Panc1 (cell line): Measurements from ENCODE around the gene MMP14. TPM values are rescaled to one million over a fixed set of nuclear protein-coding genes. Genes with fewer than 3 reads are reported as not detected.

Source experiments
- ATAC-seq: fragments of 200-7000 bp; cut with Tn5 transposase; 2 replicates; pipeline ENCODE4 v1.9.1; 2020; ENCODE audit warnings: mild to moderate bottlenecking, moderate library complexity
- BruUV-seq: library from RNA; stranded (reverse); fragments of 400-500 nt; replicated peaks from 2 replicates; lab custom pipeline; 2021; lab: Mats Ljungman, UMichigan
- CTCF ChIA-PET: fragments of 300-600 bp; sonication (Branson Sonifier 250); formaldehyde crosslinking; loops from one replicate; lab custom pipeline; 2022; ENCODE audit warnings: antibody characterized with exemption; lab: Charles Lee
- POLR2A ChIA-PET: fragments of 300-600 bp; sonication (Branson Sonifier 250); formaldehyde crosslinking; loops from one replicate; lab custom pipeline; 2022; ENCODE audit warnings: antibody characterized with exemption; lab: Charles Lee
- DNase-seq: peaks from one replicate; pipeline ENCODE4 v3.0.0-alpha.2; 2010; ENCODE audit warnings: low read depth, low spot score
- H3K27ac ChIP-seq: 2 replicates; pipeline ENCODE4 v1.5.1; 2011; ENCODE audit warnings: mild to moderate bottlenecking, low read length, inconsistent platforms
- H3K27me3 ChIP-seq: fragments of 200-500 bp; sonication (Bioruptor generic); 2 replicates; pipeline ENCODE4 v1.6.0; 2014; ENCODE audit warnings: low read length, inconsistent platforms; ENCODE audit not compliant: control insufficient read depth, insufficient read depth
- H3K36me3 ChIP-seq: fragments of 200-500 bp; sonication (Bioruptor generic); 2 replicates; pipeline ENCODE4 v1.5.1; 2014; ENCODE audit warnings: inconsistent platforms, mild to moderate bottlenecking, low read length, moderate library complexity; ENCODE audit not compliant: control insufficient read depth, insufficient read depth
- H3K4me1 ChIP-seq: 2 replicates; pipeline ENCODE4 v1.5.1; 2011; ENCODE audit warnings: inconsistent platforms, mild to moderate bottlenecking, low read length, moderate library complexity; ENCODE audit not compliant: control insufficient read depth, insufficient read depth
- H3K4me3 ChIP-seq, 2 experiments: 2 replicates each; pipeline ENCODE4 v1.5.1; 2011 to 2012; ENCODE audit warnings: low read depth in 2 of 2, low read length in 2 of 2, mild to moderate bottlenecking in 2 of 2, inconsistent platforms in 1 of 2, moderate library complexity in 1 of 2
- H3K9me3 ChIP-seq: fragments of 200-500 bp; sonication (Bioruptor generic); 2 replicates; pipeline ENCODE4 v1.5.1; 2014; ENCODE audit warnings: low read depth, mild to moderate bottlenecking, inconsistent platforms, low read length, moderate library complexity; ENCODE audit not compliant: control insufficient read depth, insufficient read depth
- CTCF ChIP-seq: fragments of 450-650 bp; IDR thresholded peaks from 2 replicates; pipeline ENCODE4 v1.5.1; 2017; ENCODE audit warnings: mild to moderate bottlenecking
- POLR2AphosphoS5 ChIP-seq: IDR thresholded peaks from 2 replicates; pipeline ENCODE4 v1.6.1; 2012; ENCODE audit warnings: mild to moderate bottlenecking, low read depth, low read length, moderate library complexity
- SIN3A ChIP-seq: IDR thresholded peaks from 2 replicates; pipeline ENCODE4 v1.6.1; 2012; ENCODE audit warnings: low read depth, mild to moderate bottlenecking, low read length, moderate library complexity, borderline replicate concordance; ENCODE audit not compliant: insufficient read depth
- TCF7L2 ChIP-seq: IDR thresholded peaks from 2 replicates; pipeline ENCODE4 v1.6.1; 2011; ENCODE audit warnings: mild to moderate bottlenecking, low read depth, low read length, inconsistent platforms
- in situ Hi-C: cut with HindIII; loops from 2 replicates; pipeline ENCODE4 v1.10.0; 2016; ENCODE audit warnings: low sequenced_read_pairs, low pct_unique_long_range_greater_than_20kb
- intact Hi-C: fragments of 100-400 bp; cut with micrococcal nuclease; formaldehyde crosslinking; loops from one replicate; pipeline ENCODE4 v1.10.0; 2022; ENCODE audit not compliant: unreplicated experiment
- total RNA-seq: library from RNA; stranded (reverse); gene quantifications from one replicate; pipeline ENCODE4 v1.2.1, GENCODE V29; 2021; ENCODE audit not compliant: unreplicated experiment
- TF ChIP-seq, protein P1 (sequence below), 2 experiments: IDR thresholded peaks; 2 replicates each; pipeline ENCODE4 v1.6.1; 2011 to 2012; ENCODE audit warnings: low read depth in 2 of 2, control low read depth in 1 of 2, low read length in 1 of 2, mild to moderate bottlenecking in 1 of 2, moderate library complexity in 1 of 2; ENCODE audit not compliant: insufficient read depth in 1 of 2

The MMP14 gene
- total RNA-seq, 1 experiment from 2014 or later, result 32.9 TPM

- no peaks in the 10 kb centered on the region for H3K36me3 ChIP-seq
- in situ Hi-C loops (no loop called here), intact Hi-C loops (no loop called here)
Observed at GRCh38 chr14:22793976-22794375, 42.4 kb upstream of the MMP14 start.

DNA sequence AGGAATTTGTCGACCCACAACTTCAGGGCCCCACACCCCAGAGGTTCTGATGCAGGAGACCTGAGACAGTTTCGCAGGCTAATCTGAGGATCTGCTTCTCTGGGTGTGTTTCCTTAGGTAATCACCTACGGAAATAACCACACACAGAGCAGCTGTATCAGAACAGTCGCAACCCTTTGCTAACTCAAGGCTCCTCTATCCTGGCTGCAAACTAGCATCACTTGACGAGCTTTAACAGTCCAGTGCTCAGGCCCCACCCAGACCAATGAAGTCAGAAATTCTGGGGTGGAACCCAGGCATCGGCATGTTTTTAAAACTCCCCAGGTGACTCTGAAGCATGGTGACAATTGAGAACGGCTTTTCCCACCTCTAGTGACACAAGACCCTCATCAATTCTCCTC, 41.8 kb upstream of the MMP14 start:
- Histone ChIP-seq H3K9me3 (no peaks in the 10 kb centered on the region), H3K4me3 (no peak overlapping the region), H3K4me1 (no peaks in the 10 kb centered on the region), H3K27ac (no peak overlapping the region), H3K36me3 (no peaks in the 10 kb centered on the region), H3K27me3 (no peaks in the 10 kb centered on the region; the same call in 1 of the 2 replicates)
- no peak for ATAC-seq
- no peak for DNase-seq
- CTCF ChIA-PET, result no interaction called here
- intact Hi-C loops, result no loop called here
- no peak for TF ChIP-seq CTCF
- no peak for TF ChIP-seq TCF7L2
- no peak for TF ChIP-seq POLR2AphosphoS5
- TF ChIP-seq, protein P1, sequence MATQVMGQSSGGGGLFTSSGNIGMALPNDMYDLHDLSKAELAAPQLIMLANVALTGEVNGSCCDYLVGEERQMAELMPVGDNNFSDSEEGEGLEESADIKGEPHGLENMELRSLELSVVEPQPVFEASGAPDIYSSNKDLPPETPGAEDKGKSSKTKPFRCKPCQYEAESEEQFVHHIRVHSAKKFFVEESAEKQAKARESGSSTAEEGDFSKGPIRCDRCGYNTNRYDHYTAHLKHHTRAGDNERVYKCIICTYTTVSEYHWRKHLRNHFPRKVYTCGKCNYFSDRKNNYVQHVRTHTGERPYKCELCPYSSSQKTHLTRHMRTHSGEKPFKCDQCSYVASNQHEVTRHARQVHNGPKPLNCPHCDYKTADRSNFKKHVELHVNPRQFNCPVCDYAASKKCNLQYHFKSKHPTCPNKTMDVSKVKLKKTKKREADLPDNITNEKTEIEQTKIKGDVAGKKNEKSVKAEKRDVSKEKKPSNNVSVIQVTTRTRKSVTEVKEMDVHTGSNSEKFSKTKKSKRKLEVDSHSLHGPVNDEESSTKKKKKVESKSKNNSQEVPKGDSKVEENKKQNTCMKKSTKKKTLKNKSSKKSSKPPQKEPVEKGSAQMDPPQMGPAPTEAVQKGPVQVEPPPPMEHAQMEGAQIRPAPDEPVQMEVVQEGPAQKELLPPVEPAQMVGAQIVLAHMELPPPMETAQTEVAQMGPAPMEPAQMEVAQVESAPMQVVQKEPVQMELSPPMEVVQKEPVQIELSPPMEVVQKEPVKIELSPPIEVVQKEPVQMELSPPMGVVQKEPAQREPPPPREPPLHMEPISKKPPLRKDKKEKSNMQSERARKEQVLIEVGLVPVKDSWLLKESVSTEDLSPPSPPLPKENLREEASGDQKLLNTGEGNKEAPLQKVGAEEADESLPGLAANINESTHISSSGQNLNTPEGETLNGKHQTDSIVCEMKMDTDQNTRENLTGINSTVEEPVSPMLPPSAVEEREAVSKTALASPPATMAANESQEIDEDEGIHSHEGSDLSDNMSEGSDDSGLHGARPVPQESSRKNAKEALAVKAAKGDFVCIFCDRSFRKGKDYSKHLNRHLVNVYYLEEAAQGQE (IDR thresholded peaks at IDR 0.05; ENCODE audit: insufficient read depth in 1 of 2, low read depth in 2 of 2, low read length in 1 of 2), result no peak
- TF ChIP-seq SIN3A, result no peak
- BruUV-seq, result no TSS peak
- in situ Hi-C loops, result no loop called here
- POLR2A ChIA-PET, result no interaction called here

More at GRCh38 chr14:22793976-22794375, 42.4 kb upstream of the MMP14 start:
- no peak overlapping the region for H3K4me3 ChIP-seq
- no peaks in the 10 kb centered on the region for H3K9me3 ChIP-seq
- ChIA-PET CTCF (no interaction called here), POLR2A (interaction anchor here (0.6 kb wide), 1 partner anchor 14 kb away, joined by 3 read pairs; no protein-coding TSS in a partner anchor)
- no peak for ATAC-seq
- DNase-seq, result no peak
- TF ChIP-seq SIN3A (no peak), POLR2AphosphoS5 (no peak), CTCF (no peak), TCF7L2 (no peak)
- TF ChIP-seq, protein P1 (IDR thresholded peaks at IDR 0.05; ENCODE audit: insufficient read depth in 1 of 2, low read depth in 2 of 2, low read length in 1 of 2), result no peak
- no peaks in the 10 kb centered on the region for H3K4me1 ChIP-seq
- no peaks in the 10 kb centered on the region; the same call in 1 of the 2 replicates for H3K27me3 ChIP-seq
- H3K27ac ChIP-seq, result no peak overlapping the region
- BruUV-seq, result no TSS peak
